ENCODE measurements around the gene CMSS1. TPM values are rescaled to one million over a fixed set of nuclear protein-coding genes. Genes with fewer than 3 reads are reported as not detected.

CMSS1 gene
- total RNA-seq, 2 experiments from 2014 or later = 95.8 to 106 TPM

DNA sequence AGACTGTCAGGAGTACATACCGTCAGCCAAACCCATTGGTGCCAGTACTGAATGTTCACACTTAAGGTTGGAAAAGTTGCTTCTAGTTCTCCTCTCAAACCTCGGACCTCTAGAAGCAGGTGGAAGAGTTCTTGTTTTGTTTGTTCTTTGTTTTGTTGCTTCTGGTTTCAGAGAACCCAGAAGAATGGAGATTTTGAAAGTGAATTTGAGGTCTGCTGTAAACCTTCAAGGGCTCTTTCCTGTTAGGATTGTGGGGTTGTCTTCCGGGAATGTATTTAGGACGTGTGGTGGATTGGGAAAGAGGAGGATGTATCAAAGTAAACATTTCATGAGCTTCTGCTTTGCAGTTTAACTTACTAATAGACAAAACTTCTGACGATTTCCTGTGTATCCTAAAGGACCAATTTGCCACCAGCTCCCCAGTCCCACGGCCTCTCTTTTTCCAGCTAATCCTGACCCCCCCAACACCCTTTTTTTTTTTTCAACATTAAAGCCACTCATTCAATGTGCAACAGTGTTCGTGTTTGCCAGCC is 246.3 kb downstream of the CMSS1 start:
- no peaks in the 10 kb centered on the region for H3K27me3 Mint-ChIP-seq (ENCODE audit: low read depth)
- H3K27ac Mint-ChIP-seq = no peak overlapping the region
- peaks cover 3% of the 10 kb centered on the region for H3K4me1 Mint-ChIP-seq (ENCODE audit: low read depth)
- H3K9me3 Mint-ChIP-seq = no peaks in the 10 kb centered on the region
- no peaks in the 10 kb centered on the region for H3K36me3 Mint-ChIP-seq (ENCODE audit: low read depth)
- CTCF ChIA-PET = interaction anchor here (1.0 kb wide), 1 partner anchor 8 kb away, joined by 3 read pairs; no protein-coding TSS in a partner anchor
- H3K4me3 Mint-ChIP-seq = no peak overlapping the region
- intact Hi-C loops (cut with micrococcal nuclease) = no loop called here
- no peak for DNase-seq

DNA sequence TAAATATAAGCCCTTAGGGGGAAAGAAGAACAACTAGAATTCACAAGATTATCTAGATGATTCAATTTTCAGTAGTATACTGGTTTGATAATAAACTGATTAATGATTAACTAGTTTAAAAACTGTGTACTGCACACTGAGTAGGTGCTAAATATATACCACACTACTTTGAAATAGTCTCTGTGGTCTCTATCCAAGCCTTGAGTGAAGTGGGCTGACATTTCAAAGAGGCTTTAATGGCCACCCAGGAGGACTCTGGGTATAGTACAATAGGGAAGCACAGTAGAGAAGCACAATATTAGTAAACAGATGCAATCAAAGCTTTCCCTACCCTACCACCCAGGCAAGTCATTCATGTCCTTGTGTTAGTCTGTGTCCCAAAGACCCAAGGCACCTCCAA is 249.9 kb downstream of the CMSS1 start:
- Mint-ChIP-seq H3K9me3 (no peaks in the 10 kb centered on the region), H3K27me3 (ENCODE audit: low read depth) (no peaks in the 10 kb centered on the region), H3K36me3 (ENCODE audit: low read depth) (no peaks in the 10 kb centered on the region), H3K4me3 (no peak overlapping the region), H3K4me1 (ENCODE audit: low read depth) (peaks cover 19% of the 10 kb centered on the region), H3K27ac (no peak overlapping the region)
- intact Hi-C loops (cut with micrococcal nuclease) = loop anchor here (5.0 kb wide), 1 partner anchor 250 kb away; no protein-coding TSS in a partner anchor
- CTCF ChIA-PET = interaction anchor here (1.1 to 3.5 kb wide), 5 partner anchors 9 to 236 kb away, joined by 3 to 46 read pairs (median 5); no protein-coding TSS in a partner anchor
- DNase-seq = no peak

DNA sequence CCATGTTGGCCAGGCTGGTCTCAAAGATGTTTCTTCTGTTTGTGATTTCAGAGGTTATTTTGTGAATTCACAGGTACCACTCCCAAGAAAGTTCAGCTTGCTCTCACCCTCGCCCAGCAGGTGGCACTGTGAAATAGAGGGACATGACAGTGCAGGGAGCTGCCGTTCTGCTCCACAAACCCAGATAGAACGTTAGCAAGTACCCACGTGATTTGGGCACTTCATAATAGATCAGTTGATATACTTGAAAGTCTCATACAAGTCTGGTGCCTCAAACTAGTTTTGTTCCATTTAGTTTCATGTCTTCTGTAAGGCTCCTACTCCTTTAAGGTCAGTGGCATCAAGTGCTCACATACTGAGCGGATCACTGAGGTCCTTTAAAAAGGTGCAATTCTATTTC is 251.2 kb downstream of the CMSS1 start:
- Mint-ChIP-seq H3K36me3 (ENCODE audit: low read depth) (no peaks in the 10 kb centered on the region), H3K27me3 (ENCODE audit: low read depth) (no peaks in the 10 kb centered on the region), H3K9me3 (no peaks in the 10 kb centered on the region)

DNA sequence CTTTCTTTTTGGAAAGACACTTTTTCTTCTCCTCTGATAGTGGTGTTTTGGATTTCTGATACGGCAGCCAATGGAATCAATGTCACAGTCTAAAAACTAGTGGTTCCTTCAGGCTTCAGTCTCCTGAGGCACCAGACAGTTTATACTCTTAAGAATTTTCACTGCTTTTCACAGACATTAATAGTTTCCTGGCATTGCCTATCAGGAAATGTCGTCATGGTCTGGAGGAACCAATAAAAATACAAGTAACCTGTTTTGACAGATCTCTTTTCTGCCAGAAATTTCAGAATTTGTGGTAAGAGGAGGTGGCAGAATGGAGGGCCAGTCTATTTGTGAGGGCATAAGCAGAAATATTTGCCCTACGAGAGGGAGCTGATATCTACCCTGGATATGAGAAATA is 251.8 kb downstream of the CMSS1 start:
- Mint-ChIP-seq H3K27me3 (ENCODE audit: low read depth) (no peaks in the 10 kb centered on the region), H3K4me3 (no peak overlapping the region), H3K27ac (no peak overlapping the region), H3K9me3 (no peaks in the 10 kb centered on the region), H3K4me1 (ENCODE audit: low read depth) (peaks cover 35% of the 10 kb centered on the region), H3K36me3 (ENCODE audit: low read depth) (no peaks in the 10 kb centered on the region)
- intact Hi-C loops (cut with micrococcal nuclease) = loop anchor here (1.0 to 5.0 kb wide), 2 partner anchors 237 to 248 kb away; no protein-coding TSS in a partner anchor
- CTCF ChIA-PET = interaction anchor here (0.6 to 3.5 kb wide), 21 partner anchors 13 to 260 kb away, joined by 3 to 46 read pairs (median 3); partner anchors contain the start of genes CMSS1 and TBC1D23
- DNase-seq = no peak

More for the DNA sequence above, 251.2 kb downstream of the CMSS1 start:
- CTCF ChIA-PET = interaction anchor here (0.6 to 3.5 kb wide), 27 partner anchors 8 to 259 kb away, joined by 3 to 46 read pairs (median 3); partner anchors contain the start of genes CMSS1 and TBC1D23
- no peak overlapping the region for H3K27ac Mint-ChIP-seq
- intact Hi-C loops (cut with micrococcal nuclease) = loop anchor here (1.0 to 5.0 kb wide), 4 partner anchors 185 to 521 kb away; no protein-coding TSS in a partner anchor
- peaks cover 30% of the 10 kb centered on the region for H3K4me1 Mint-ChIP-seq (ENCODE audit: low read depth)
- DNase-seq = peak; percentile 90
- no peak overlapping the region for H3K4me3 Mint-ChIP-seq

DNA sequence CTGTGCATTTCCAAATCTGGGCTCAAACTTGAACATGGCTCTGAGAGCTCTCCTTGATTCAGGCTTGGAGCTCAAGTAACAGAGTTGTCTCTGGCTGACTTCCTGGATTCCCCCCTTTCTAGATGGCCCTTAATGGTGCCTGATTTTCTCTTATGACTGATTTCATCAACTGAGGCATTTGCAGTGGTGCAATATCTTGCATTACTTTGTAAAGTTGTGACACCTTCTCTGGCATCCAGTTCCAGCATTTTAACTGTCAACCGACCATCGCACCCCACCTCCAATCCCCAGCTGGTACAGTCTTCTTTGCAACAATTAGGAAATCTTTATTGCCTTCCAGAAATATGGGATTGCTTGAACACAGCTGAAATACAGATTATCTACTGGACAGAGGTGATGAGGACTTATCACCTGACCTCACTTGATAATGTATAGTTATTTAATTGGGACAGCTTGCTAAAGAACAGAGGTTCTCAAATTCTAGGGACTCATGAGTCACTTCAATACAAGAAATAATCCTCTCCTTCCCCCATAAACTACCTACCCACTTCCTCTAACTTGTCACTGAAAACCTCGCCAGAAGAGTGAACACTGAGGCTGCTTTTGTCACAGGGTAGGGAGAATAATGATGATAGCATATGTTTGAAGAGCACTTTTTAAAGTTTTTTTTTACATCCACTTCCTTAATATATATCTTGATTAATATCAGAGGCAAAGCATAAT is 254.8 kb downstream of the CMSS1 start:
- Mint-ChIP-seq H3K9me3 (no peaks in the 10 kb centered on the region), H3K4me3 (no peak overlapping the region), H3K27ac (no peak overlapping the region), H3K27me3 (ENCODE audit: low read depth) (no peaks in the 10 kb centered on the region), H3K4me1 (ENCODE audit: low read depth) (peaks cover 48% of the 10 kb centered on the region), H3K36me3 (ENCODE audit: low read depth) (no peaks in the 10 kb centered on the region)
- intact Hi-C loops (cut with micrococcal nuclease) = loop anchor here (1.0 to 2.0 kb wide), 4 partner anchors 15 to 328 kb away; partner anchors contain the start of genes LNP1, NIT2 and TOMM70
- DNase-seq = peak; percentile 17
- CTCF ChIA-PET = interaction anchor here (0.8 to 3.5 kb wide), 6 partner anchors 8 to 241 kb away, joined by 3 to 13 read pairs (median 4); no protein-coding TSS in a partner anchor

DNA sequence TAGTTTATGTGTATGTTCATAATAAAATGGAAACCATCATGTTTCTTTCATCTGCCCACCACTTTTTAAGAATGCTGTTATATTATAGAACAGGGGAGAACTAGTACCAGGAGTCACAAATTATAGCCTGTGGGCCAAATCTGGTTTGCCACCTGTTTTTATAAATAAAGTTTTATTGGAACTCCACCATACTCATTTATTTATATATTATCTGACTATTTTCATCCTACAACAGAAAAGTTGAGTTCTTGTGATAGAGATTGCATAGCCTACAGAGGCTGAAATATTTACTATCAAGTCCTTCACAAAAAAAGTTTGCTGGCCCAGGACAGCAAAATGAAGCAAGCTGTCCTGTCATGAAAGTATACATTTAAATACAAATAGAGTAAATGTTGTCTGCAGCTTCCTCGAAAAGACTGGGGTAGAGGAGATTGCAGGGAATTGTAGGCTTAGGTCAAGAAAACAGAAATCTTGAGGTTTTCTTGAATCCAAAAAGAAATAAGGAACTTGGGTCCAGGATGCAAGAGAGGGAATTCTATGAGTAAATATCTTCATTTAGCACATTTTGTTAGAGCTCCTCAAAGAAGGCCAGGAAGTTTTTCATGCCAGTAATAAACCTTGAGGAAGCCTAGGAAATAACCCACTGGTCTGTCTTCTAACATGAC is 255.5 kb downstream of the CMSS1 start:
- H3K9me3 Mint-ChIP-seq = no peaks in the 10 kb centered on the region
- no peak overlapping the region for H3K27ac Mint-ChIP-seq
- no peak overlapping the region for H3K4me3 Mint-ChIP-seq
- CTCF ChIA-PET = interaction anchor here (0.6 to 3.5 kb wide), 5 partner anchors 12 to 241 kb away, joined by 4 to 13 read pairs (median 7); no protein-coding TSS in a partner anchor
- DNase-seq = no peak
- no peaks in the 10 kb centered on the region for H3K36me3 Mint-ChIP-seq (ENCODE audit: low read depth)
- no peaks in the 10 kb centered on the region for H3K27me3 Mint-ChIP-seq (ENCODE audit: low read depth)
- H3K4me1 Mint-ChIP-seq (ENCODE audit: low read depth) = peaks cover 48% of the 10 kb centered on the region
- intact Hi-C loops (cut with micrococcal nuclease) = loop anchor here (2.0 kb wide), 3 partner anchors 32 to 328 kb away; partner anchors contain the start of genes LNP1, NIT2 and TOMM70

DNA sequence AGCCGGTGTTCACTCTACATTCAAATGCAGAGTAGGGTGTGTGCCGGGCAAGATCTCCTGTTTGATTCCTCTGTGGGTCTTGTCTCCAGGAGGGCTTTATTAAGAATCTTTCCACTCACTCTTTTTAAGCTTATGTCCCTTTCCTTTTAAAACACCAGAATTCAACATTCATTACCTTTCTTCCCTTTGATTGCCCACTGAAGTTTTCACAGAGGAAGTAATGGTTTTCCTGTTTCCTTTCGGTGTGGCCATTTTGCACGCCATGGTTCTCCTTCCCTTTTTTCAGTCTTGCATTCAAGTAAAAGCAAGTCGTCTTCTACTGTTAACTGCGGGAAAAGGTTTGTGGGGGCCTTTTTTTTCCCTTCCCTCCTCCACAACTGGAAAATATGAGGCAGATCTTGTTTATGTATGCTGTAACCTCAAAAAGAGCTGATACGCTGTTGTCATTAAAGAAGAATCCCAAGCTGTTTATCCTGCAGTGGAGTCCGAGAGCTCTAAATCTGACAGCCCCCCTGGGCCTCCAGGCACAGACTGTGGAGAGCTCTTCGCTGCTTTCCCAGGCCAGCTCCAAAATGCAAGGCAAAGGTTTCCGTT is 256.1 kb downstream of the CMSS1 start:
- peak overlapping the region; percentile 34 for H3K4me3 Mint-ChIP-seq
- no peaks in the 10 kb centered on the region for H3K9me3 Mint-ChIP-seq
- H3K4me1 Mint-ChIP-seq (ENCODE audit: low read depth) = peaks cover 47% of the 10 kb centered on the region
- H3K27me3 Mint-ChIP-seq (ENCODE audit: low read depth) = no peaks in the 10 kb centered on the region
- DNase-seq = peak; percentile 17
- peak overlapping the region; percentile 47 for H3K27ac Mint-ChIP-seq
- CTCF ChIA-PET = interaction anchor here (0.5 to 3.5 kb wide), 5 partner anchors 11 to 242 kb away, joined by 4 to 13 read pairs (median 7); no protein-coding TSS in a partner anchor
- H3K36me3 Mint-ChIP-seq (ENCODE audit: low read depth) = no peaks in the 10 kb centered on the region
- intact Hi-C loops (cut with micrococcal nuclease) = loop anchor here (2.0 kb wide), 3 partner anchors 31 to 327 kb away; partner anchors contain the start of genes LNP1, NIT2 and TOMM70

DNA sequence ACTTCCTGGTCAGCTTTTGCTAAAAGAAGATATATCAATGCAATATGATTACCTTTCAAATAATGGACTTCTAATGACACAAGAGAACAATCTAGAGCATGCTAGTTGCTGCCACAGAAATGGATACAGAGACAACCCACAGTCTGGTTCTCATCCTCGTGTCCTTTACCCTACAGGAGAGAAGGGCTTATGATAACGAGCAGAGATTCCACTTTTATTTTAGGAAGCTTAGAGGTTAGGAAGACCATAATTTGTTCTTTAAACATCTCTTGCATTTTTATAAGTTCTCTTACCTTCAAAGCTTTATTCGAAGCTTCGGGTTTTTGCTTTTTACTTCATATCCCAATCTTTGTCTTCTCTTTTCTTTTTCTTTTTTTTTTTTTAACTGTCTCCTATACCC is 257.5 kb downstream of the CMSS1 start:
- Mint-ChIP-seq H3K4me1 (ENCODE audit: low read depth) (peaks cover 44% of the 10 kb centered on the region), H3K36me3 (ENCODE audit: low read depth) (peaks cover 2% of the 10 kb centered on the region), H3K4me3 (no peak overlapping the region), H3K9me3 (no peaks in the 10 kb centered on the region), H3K27ac (no peak overlapping the region), H3K27me3 (ENCODE audit: low read depth) (no peaks in the 10 kb centered on the region)
- no peak for DNase-seq
- intact Hi-C loops (cut with micrococcal nuclease) = no loop called here
- CTCF ChIA-PET = interaction anchor here (2.4 to 3.5 kb wide), 3 partner anchors 10 to 243 kb away, joined by 7 to 13 read pairs (median 10); no protein-coding TSS in a partner anchor

DNA sequence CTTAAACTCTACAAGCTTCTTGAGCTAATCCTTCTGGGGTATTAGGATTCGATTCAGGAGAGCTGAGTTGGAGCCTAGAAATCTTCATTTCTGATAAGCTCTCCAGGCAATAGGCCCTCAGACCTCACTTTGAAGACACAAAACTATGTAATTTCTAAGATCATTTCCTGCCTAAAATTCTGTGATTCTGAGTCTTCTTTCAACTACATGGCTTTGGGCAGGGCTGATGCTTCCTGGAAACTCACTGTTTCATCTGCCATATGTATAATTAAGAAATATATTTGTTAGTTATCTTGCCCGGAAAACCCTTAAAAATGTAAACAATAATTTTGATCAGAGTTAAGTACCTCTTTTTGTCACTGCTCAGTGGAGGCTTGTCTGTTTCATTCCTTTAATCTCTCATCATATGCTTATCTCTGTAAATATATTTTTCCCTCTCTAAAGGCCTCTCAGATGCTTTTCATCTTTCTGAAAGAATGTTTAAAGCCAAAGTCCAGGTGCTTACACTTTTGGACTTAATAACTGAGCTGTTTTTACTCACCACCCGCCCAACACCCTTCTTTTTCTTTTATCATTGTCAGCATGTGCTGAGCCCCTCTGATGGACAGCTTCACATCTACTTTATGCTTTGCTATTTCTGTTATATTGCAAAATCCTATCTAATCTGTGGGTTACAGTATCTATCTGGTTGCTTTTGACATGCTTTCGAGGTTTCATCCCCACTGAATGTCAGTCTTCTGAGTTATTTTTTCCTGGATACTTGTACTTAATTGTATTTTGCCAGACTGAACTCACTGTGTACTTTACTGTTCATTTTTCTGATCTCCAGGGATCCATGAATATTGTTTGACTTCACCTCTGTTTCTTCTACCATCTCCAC is 258.4 kb downstream of the CMSS1 start:
- peaks cover 43% of the 10 kb centered on the region for H3K4me1 Mint-ChIP-seq (ENCODE audit: low read depth)

DNA sequence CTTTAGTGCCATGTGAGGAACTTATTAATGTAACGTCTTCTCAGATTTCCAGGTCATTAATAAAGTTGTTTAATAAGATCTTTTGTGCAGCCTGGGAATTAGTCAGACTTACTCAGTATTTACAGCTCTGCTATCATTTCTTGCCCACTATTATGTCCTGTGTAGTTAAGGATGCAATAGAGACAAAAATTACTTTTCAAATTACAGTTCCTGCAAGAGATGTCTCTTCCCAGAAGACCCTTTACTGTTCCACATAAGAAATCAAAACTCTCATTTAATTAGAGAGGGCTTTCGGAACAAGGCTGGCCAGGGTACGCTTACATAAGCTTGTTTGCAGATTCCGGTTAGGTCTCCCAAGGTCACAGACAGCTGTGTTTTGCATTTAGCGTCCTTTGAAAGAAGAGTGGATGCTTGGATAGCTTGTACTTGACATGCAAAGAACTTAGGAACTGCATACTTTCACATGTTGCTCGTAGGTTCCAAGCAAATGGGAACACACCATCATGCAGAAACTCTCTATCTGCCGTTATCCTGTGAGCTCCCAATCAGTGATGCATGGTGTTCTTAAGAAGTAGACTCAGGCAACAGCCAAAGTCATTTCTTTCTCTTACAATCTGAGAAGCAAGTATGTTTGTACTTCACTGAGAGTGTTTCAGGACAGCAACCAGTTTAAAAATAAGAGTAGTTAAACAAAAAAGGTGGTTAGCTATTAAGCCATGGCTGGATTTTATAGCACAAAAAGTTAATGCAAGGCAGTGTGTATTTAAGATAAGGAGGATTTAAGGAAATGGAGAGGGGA is 259.3 kb downstream of the CMSS1 start:
- Mint-ChIP-seq H3K27me3 (ENCODE audit: low read depth) (no peaks in the 10 kb centered on the region), H3K27ac (no peak overlapping the region), H3K4me1 (ENCODE audit: low read depth) (peaks cover 36% of the 10 kb centered on the region), H3K36me3 (ENCODE audit: low read depth) (peaks cover 3% of the 10 kb centered on the region), H3K9me3 (no peaks in the 10 kb centered on the region), H3K4me3 (no peak overlapping the region)
- no peak for DNase-seq
- intact Hi-C loops (cut with micrococcal nuclease) = no loop called here
- CTCF ChIA-PET = interaction anchor here (1.1 to 2.0 kb wide), 2 partner anchors 9 to 177 kb away, joined by 5 to 7 read pairs; no protein-coding TSS in a partner anchor

More for the DNA sequence above, 258.4 kb downstream of the CMSS1 start:
- CTCF ChIA-PET = interaction anchor here (1.1 to 2.8 kb wide), 2 partner anchors 8 to 244 kb away, joined by 5 to 7 read pairs; no protein-coding TSS in a partner anchor
- Mint-ChIP-seq H3K9me3 (no peaks in the 10 kb centered on the region), H3K27ac (no peak overlapping the region), H3K27me3 (ENCODE audit: low read depth) (no peaks in the 10 kb centered on the region), H3K4me3 (no peak overlapping the region), H3K36me3 (ENCODE audit: low read depth) (peaks cover 3% of the 10 kb centered on the region)
- intact Hi-C loops (cut with micrococcal nuclease) = no loop called here
- no peak for DNase-seq

Measured in activated naive CD4-positive, alpha-beta T cell treated with anti-CD3 and anti-CD28 coated beads for 36 hours (primary cell).